Right ventricle myocardium inferior (tissue), 1 donor: ENCODE measurements around the gene ANKH. TPM values are rescaled to one million over a fixed set of nuclear protein-coding genes. Genes with fewer than 3 reads are reported as not detected.
"Not testable (repeated sequence)": the region's sequence is repeated elsewhere in the genome, so short reads cannot be mapped to it uniquely, and the experiment has no call there.

Experiments
- ATAC-seq: fragments of 200-7000 bp; cut with Tn5 transposase; one replicate; pipeline ENCODE4 v1.9.1; 2020; ENCODE audit warnings: mild to moderate bottlenecking, moderate library complexity
- DNase-seq: peaks from one replicate; pipeline ENCODE4 v3.0.0; 2021; ENCODE audit errors: missing footprints
- intact Hi-C: fragments of 100-400 bp; cut with DNase I; formaldehyde crosslinking; loops from one replicate; pipeline ENCODE4 v1.11.0; 2022
- total RNA-seq: library from RNA; stranded (reverse); fragmentation: NEBNext Ultra II Directional; extraction: Animal tissue kit (Norgen Biotek cat#: 25700); gene quantifications from one replicate; pipeline ENCODE4 v1.2.1, GENCODE V29; 2021
- donor health status: DM: no; HTN: yes; CAD: no; lungs with severe emphysema.

The ANKH gene
- total RNA-seq, 1 donor from 2014 or later: 156 TPM

GRCh38 chr5:14864181-14864812 lies 7.3 kb downstream of the ANKH start:
- no peak for ATAC-seq
- no peak for DNase-seq
- intact Hi-C loops: no loop called here

- ATAC-seq: no peak
Measured at GRCh38 chr5:14863105-14863504, 8.5 kb downstream of the ANKH start.

GRCh38 chr5:14861123-14861765 lies 10.3 kb downstream of the ANKH start:
- DNase-seq (no peak), ATAC-seq (peak; percentile 73)
- intact Hi-C loops: no loop called here

More at GRCh38 chr5:14863105-14863504, 8.5 kb downstream of the ANKH start:
- no peak for DNase-seq
- intact Hi-C loops: no loop called here

GRCh38 chr5:14859980-14860379 lies 11.6 kb downstream of the ANKH start:
- ATAC-seq: no peak
- intact Hi-C loops: no loop called here
- no peak for DNase-seq

- no peak for ATAC-seq
- intact Hi-C loops: no loop called here
Measured at GRCh38 chr5:14859150-14859549, 12.4 kb downstream of the ANKH start.

GRCh38 chr5:14855366-14855765 lies 16.2 kb downstream of the ANKH start:
- intact Hi-C loops: no loop called here
- no peak for ATAC-seq
- DNase-seq: no peak

More at GRCh38 chr5:14859150-14859549, 12.4 kb downstream of the ANKH start:
- DNase-seq: no peak

GRCh38 chr5:14854799-14855198 lies 16.8 kb downstream of the ANKH start:
- intact Hi-C loops: no loop called here
- ATAC-seq (no peak), DNase-seq (no peak)

GRCh38 chr5:14853685-14854084 lies 17.9 kb downstream of the ANKH start:
- no peak for ATAC-seq
- DNase-seq: no peak
- intact Hi-C loops: no loop called here

- no peak for ATAC-seq
- intact Hi-C loops: no loop called here
- DNase-seq: no peak
Measured at GRCh38 chr5:14852779-14853178, 18.8 kb downstream of the ANKH start.

- DNase-seq (no peak), ATAC-seq (no peak)
- intact Hi-C loops: no loop called here
Measured at GRCh38 chr5:14851999-14852526, 19.5 kb downstream of the ANKH start.

- DNase-seq (no peak), ATAC-seq (no peak)
- intact Hi-C loops: no loop called here
Measured at GRCh38 chr5:14851597-14851996, 20.0 kb downstream of the ANKH start.

GRCh38 chr5:14851050-14851419 lies 20.5 kb downstream of the ANKH start:
- intact Hi-C loops: no loop called here
- peak; percentile 32 for ATAC-seq
- DNase-seq: no peak

- intact Hi-C loops: no loop called here
- ATAC-seq (no peak), DNase-seq (no peak)
Measured at GRCh38 chr5:14850419-14851049, 21.0 kb downstream of the ANKH start.

- intact Hi-C loops: no loop called here
- ATAC-seq: no peak
Measured at GRCh38 chr5:14849516-14850294, 21.9 kb downstream of the ANKH start.

GRCh38 chr5:14848942-14849341 lies 22.6 kb downstream of the ANKH start:
- ATAC-seq, intact Hi-C loops, DNase-seq: not testable (repeated sequence)

More at GRCh38 chr5:14849516-14850294, 21.9 kb downstream of the ANKH start:
- DNase-seq: no peak

GRCh38 chr5:14848385-14848784 lies 23.2 kb downstream of the ANKH start:
- intact Hi-C loops: no loop called here
- ATAC-seq: no peak
- no peak for DNase-seq

GRCh38 chr5:14847471-14847870 lies 24.1 kb downstream of the ANKH start:
- no peak for ATAC-seq
- intact Hi-C loops: no loop called here
- DNase-seq: no peak

- ATAC-seq (no peak), DNase-seq (no peak)
- intact Hi-C loops: no loop called here
Measured at GRCh38 chr5:14842117-14842516, 29.5 kb downstream of the ANKH start.

- intact Hi-C loops: no loop called here
- ATAC-seq (no peak), DNase-seq (no peak)
Measured at GRCh38 chr5:14840624-14841023, 31.0 kb downstream of the ANKH start.
